GM06990 (cell line): ENCODE measurements around the gene AK5.
"Not testable (repeated sequence)": the region's sequence is repeated elsewhere in the genome, so short reads cannot be mapped to it uniquely, and the experiment has no call there.

ENCODE experiments used
- DNase-seq: peaks from one replicate; pipeline ENCODE4 v3.0.0-alpha.2; 2011; ENCODE audit not compliant: insufficient read length; ENCODE audit errors: extremely low read depth
- H3K27me3 ChIP-seq: replicated peaks from 2 replicates; pipeline ENCODE4 v1.6.0; 2011; ENCODE audit warnings: low read length; ENCODE audit not compliant: control insufficient read depth, insufficient read depth
- H3K36me3 ChIP-seq: 2 replicates; pipeline ENCODE4 v1.5.1; 2011; ENCODE audit warnings: low read length; ENCODE audit not compliant: control insufficient read depth, insufficient read depth
- H3K4me3 ChIP-seq: replicated peaks from 2 replicates; pipeline ENCODE4 v1.5.1; 2011; ENCODE audit warnings: low read depth, mild to moderate bottlenecking, control low read depth, low read length
- TF ChIP-seq, protein P1 (sequence below): IDR thresholded peaks from 2 replicates; pipeline ENCODE4 v1.5.1; 2011; ENCODE audit warnings: low read length, control low read depth, mild to moderate bottlenecking, inconsistent platforms; ENCODE audit not compliant: insufficient read depth, poor library complexity, severe bottlenecking

The AK5 gene

DNA sequence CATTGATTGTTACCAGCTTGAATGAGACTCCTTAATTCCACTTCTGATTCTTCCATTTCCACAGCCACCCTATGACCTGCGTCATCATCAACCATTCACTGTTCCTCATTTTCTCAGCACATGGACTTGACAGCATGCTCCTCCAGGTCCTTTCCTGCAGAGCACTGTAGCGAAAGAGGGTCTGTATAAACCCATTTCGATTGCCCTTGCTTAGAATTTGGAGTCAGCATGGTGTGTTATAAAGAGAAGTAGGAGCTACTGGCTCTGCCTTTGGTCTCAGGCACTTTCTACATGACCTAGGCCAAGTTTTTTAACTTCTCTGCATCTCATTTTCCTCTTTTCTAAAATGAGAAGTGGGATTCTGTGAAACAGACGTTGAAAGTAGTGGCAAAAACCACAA is 133.8 kb downstream of the AK5 start:
- no peaks in the 10 kb centered on the region for H3K36me3 ChIP-seq
- TF ChIP-seq, protein P1, sequence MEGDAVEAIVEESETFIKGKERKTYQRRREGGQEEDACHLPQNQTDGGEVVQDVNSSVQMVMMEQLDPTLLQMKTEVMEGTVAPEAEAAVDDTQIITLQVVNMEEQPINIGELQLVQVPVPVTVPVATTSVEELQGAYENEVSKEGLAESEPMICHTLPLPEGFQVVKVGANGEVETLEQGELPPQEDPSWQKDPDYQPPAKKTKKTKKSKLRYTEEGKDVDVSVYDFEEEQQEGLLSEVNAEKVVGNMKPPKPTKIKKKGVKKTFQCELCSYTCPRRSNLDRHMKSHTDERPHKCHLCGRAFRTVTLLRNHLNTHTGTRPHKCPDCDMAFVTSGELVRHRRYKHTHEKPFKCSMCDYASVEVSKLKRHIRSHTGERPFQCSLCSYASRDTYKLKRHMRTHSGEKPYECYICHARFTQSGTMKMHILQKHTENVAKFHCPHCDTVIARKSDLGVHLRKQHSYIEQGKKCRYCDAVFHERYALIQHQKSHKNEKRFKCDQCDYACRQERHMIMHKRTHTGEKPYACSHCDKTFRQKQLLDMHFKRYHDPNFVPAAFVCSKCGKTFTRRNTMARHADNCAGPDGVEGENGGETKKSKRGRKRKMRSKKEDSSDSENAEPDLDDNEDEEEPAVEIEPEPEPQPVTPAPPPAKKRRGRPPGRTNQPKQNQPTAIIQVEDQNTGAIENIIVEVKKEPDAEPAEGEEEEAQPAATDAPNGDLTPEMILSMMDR = no peak
- no peak overlapping the region for H3K4me3 ChIP-seq
- DNase-seq = no peak
- H3K27me3 ChIP-seq = no peaks in the 10 kb centered on the region

DNA sequence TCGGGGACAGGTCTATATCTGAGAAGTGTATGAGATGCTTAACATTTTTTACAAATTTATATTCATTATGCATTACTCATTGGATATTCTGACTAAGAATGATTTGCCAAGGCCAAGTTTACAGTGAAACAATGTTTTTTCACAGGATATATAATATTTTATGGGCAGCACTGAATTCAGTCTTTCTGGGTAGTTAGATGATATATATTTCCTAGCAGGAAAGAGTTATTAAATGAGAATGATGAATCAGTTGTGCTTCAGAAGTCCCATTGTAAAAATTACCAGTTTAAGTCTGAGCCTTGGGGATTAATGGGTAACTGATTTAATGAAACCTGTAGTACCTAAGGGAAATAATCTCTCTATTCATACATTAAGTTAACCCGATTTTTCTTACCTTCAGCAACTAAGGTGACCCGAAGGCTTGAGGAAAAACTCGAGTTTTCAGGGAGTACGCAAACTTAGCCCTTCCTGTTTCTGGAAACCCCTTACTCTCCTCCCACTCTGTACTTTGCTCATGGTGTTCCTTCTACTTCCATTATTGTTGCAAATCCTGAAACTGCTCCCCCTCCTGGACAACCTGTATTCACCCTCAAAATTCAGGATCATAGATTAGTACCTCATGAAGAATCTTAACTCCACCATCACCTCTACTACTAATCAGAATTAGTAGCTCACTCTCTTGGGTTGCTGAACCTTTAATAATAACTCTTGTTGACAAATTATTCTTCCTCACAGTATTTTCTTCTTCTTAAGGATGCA is 135.1 kb downstream of the AK5 start:
- TF ChIP-seq, protein P1 = peak; percentile 33

DNA sequence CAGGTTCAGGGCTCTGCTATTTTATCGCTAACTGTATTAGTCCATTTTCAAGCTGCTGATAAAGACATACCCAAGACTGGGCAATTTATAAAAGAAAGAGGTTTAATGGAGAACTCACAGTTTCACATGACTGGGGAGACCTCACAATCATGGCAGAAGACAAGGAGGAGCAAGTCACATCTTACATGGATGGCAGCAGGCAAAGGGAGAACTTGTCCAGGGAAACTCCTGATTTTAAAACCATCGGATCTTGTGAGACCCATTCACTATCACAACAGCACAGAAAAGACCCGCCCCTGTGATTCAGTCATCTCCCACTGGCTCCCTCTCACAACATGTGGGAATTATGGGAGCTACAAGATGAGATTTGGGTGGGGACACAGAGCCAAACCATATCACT is 136.2 kb downstream of the AK5 start:
- DNase-seq, H3K36me3 ChIP-seq, H3K27me3 ChIP-seq, H3K4me3 ChIP-seq: not testable (repeated sequence)

More for the DNA sequence above, 135.1 kb downstream of the AK5 start:
- Histone ChIP-seq H3K27me3 (no peaks in the 10 kb centered on the region), H3K4me3 (no peak overlapping the region), H3K36me3 (no peaks in the 10 kb centered on the region)
- no peak for DNase-seq

DNA sequence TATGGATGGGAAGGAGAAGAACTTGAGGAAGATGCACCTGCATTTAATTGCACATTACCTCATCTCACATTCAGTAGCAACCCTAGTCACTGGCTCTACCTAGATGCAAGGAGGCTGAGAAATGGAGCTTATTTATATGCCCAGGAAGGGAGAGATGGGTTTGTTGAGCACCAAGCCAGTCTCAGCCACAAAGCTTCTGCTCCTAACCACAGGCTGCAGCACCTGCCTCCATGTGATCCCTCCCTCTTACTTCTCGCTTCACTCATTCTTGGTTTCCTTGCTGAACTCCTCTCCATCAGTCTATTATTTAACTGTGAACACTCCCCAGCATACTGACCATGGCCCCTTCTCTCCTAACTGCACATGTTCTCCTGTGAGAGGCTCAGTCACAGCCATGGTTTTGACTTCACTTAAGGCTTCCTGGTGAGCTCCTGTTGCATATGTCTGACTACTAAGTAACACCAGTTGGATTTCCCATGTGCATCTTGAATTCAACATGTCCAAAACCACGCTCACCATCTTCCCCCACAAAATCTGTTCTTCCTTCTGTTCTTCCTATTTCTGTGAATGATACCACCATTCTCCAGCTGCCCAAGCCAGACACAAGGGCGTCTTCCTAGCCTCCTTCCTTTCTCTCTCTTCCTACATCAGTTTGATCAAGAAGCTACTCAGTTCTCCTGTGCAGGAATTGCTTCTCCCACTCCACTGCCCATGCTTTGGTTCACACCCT is 139.8 kb downstream of the AK5 start:
- DNase-seq = no peak
- no peak overlapping the region for H3K4me3 ChIP-seq
- TF ChIP-seq, protein P1 = no peak
- no peaks in the 10 kb centered on the region for H3K36me3 ChIP-seq
- no peaks in the 10 kb centered on the region for H3K27me3 ChIP-seq

DNA sequence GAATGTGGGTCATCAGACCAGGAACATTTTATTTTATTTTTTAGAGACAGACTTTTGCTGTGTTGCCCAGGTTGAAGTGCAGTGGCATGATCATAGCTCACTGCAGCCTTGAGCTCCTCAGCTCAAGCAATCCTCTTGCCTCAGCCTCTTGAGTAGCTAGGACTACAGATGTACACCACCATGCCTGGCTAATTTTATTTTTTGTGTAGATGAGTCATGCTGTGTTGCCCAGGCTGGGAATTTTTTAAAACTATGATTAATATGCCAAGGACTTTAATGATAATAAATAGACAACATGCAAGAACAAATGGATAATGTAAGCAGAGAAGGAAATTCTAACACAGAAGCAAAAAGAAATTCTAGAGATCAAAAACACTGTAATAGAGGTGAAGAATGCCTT is 142.4 kb downstream of the AK5 start:
- no peak overlapping the region for H3K4me3 ChIP-seq
- H3K27me3 ChIP-seq = no peaks in the 10 kb centered on the region
- TF ChIP-seq, protein P1 = no peak
- no peak for DNase-seq
- no peaks in the 10 kb centered on the region for H3K36me3 ChIP-seq

DNA sequence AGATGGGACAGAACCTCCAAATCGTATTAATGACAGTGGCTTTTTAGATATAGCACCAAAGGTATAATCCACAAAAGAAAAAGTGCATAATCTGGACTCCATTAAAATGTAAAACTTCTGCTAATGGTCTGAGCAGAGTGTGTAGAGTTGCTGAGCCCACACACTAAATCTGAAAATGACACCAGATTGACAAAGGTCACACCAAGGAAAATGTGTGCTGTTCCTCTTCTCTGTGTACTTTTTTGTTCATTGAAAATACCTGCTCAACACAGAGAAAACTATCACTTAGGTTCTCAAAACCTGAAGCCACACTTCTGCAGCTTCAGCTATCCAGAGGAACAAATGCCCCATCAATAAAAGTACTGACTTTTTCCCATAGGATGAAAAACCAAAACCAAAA is 146.2 kb downstream of the AK5 start:
- Histone ChIP-seq H3K36me3 (no peaks in the 10 kb centered on the region), H3K4me3 (no peak overlapping the region), H3K27me3 (no peaks in the 10 kb centered on the region)
- DNase-seq = no peak
- TF ChIP-seq, protein P1 = no peak
